RPMI7951 (cell line): ENCODE data around the gene SERGEF. TPM values are rescaled to one million over a fixed set of nuclear protein-coding genes. Genes with fewer than 3 reads are reported as not detected.

Experiments
- DNase-seq: peaks from one replicate; pipeline ENCODE4 v3.0.0-alpha.2; 2012; ENCODE audit warnings: low read depth
- total RNA-seq: library from RNA; depleted of rRNA; stranded (reverse); fragments of >200 nt; shearing (Covaris generic); gene quantifications from 2 replicates; pipeline ENCODE4 v1.2.3, GENCODE V29; 2014

SERGEF gene
- total RNA-seq, 1 experiment from 2014 or later, result 15.6 TPM

DNA sequence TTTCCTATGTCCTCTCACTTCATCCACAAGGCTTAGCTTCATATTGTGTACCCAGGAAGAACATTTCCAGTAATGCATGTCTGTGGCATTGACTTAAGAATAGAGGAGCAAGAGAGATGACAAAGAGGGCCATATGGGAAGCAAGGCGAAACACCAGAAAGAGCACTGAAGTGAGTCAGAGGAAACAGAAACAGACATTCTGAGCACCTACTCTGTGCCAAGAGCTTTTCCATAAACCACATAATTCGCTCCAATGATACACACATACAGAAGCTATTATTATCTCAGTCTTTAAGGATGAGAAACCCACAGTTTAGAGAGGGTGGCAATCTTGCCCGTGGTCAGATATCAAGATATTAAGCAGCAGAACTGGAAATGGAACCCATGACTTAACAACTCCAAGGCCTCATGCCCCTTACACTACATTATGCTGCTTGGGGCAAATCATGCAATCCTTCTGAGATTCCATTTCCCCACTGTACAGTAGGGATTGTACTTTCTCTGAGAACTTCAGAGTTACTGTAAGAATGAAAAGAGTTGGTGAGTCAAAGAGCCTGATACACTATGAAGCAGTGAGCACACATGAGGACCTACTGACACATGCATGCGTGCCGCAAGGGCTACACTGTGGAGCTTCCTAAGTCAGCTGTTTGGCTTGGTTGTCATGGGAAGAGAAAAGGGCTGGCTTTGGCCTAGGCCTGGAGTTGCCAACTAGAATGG lies 151.7 kb downstream of the SERGEF start:
- DNase-seq, result peak; percentile 75

DNA sequence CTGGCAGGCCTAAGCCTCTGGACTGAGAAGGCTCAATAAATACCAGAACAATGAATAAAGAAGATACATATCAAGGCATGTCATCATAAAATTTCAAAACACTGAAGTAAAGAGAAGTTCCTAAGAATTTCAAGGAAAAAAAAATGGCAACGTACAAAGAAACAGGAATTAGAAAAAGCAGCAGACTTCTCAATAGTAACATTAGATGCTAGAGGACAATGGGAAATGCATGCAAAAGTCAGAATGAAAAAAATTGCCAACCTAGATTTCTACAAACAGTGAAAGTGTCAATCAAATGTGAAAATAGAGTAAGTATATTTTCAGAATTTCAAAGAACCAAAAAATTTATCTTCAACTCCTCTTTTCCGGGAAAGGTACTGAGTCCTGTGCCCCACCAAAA lies 153.3 kb downstream of the SERGEF start:
- DNase-seq, result no peak

DNA sequence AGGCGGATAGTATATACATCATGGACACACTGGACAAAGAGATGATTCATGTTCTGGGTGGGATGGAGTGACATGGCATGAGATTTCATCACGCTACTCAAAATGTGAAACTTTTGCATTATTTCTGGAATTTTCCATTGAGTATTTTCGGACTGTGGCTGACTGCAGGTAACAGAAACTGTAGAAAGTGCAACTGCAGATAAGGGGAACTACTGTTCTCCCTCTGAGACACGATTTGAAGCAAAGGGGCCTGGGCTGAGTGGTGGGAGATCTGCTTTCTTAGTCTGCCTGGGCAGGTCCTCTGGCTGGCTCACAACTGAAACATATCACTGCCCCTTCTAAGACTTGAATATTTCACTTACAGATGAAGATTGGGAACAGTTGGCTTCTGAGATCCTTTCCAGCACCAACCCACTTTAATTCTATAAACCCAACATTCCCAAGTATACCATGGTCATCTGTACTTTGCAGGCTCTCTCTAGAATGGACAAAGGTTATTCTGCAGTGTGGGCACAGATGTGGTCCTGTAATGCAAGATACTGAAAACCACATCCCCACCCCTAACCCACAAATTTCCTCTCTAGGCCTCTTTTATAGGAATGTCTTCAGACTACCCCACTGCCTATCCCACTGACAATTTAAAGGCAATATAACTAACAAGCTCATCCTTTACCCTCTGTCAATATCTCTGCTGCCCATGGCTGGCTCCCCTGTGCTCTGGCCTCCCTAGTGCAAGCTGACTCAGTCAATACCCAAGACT lies 157.1 kb downstream of the SERGEF start:
- DNase-seq, result peak; percentile 52

DNA sequence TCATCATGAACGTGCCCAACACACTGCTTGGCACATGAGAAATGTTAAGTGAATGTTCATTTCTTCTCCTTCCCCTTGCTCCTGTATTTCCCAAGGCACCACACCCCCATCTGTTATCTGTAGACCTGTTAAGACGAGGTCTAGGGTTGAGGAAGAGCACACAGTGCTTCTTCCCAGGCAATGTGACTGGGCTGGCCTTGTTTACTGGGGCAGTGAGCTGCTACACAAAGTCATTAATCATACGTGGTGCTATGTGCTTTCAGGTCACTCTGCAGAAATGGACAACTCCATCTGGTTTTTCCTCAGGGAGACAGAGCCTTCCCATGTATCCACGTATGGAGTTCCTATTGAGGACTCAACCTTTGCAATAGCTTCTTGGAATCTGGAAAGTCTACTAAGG lies 159.6 kb downstream of the SERGEF start:
- no peak for DNase-seq

DNA sequence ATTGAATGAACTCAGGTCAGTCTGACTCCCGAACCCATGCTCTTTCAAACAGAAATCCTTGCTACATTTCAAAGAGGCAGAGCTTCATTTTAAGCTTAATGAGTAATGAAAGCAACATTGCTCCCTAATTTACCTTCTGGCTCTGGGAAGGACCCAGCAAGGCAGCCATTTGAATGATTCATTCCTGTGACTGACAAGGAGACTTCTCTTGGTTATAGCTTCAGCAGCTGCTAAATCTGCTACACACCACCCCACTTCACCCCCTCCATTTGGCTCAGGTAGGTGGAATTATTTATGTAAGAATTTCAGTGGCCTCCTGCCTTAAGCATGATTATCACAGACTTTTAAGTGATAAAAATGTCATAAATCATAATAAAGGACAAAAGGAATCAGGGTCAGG lies 160.6 kb downstream of the SERGEF start:
- no peak for DNase-seq

DNA sequence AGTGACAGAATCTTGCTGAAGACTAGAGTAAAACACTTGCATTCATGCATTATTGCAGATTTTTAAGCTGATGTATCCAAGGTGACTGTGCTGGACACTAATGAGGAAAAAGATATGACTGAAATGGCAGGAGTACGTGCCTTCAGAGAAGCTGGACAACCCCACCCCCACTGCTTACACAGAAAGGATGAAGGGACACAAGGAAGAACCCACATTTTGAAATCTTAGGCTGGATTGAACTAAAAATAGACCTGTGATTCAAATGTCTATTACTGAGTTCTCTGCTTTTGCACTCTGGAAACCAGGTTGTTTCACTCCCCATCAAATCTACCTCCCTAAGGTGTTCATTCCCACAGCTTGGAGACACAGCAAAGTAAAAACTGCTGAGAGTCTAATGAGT lies 161.2 kb downstream of the SERGEF start:
- no peak for DNase-seq

DNA sequence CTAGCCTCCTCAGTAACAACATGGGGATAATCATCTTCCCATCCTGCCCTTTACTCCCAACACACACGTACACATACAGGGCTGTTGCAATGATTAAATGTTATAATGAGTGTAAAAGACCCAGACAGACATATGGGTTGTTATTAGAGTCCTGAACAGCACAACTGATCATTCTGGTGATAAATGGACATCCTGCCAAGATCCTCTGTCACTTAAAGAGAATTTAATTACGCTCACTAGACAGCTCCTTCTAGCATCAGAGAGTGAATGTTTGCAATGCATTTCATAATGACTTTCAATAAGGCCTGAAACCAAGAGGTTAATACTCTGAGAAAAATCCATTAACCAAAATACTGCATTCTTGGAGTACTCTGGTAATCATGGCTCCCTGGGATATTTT lies 162.5 kb downstream of the SERGEF start:
- no peak for DNase-seq

DNA sequence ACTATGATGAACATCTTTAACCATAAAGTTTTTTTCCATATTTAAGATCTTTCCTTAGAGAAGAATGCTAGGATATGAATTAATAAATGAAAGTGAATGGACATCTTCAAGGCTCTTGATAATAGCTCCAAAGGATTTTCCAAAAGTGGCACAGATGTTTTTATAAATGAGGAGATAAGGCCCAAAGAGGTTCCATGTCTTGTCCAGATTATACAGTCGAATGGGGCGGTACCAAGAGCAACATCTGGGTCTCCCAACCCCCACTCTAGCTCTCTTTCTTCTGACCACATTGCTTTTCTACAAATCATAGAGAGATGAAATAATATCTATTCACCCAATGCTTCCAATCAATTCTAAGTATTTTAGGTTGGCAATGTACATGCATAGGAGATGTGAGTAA lies 164.1 kb downstream of the SERGEF start:
- no peak for DNase-seq

DNA sequence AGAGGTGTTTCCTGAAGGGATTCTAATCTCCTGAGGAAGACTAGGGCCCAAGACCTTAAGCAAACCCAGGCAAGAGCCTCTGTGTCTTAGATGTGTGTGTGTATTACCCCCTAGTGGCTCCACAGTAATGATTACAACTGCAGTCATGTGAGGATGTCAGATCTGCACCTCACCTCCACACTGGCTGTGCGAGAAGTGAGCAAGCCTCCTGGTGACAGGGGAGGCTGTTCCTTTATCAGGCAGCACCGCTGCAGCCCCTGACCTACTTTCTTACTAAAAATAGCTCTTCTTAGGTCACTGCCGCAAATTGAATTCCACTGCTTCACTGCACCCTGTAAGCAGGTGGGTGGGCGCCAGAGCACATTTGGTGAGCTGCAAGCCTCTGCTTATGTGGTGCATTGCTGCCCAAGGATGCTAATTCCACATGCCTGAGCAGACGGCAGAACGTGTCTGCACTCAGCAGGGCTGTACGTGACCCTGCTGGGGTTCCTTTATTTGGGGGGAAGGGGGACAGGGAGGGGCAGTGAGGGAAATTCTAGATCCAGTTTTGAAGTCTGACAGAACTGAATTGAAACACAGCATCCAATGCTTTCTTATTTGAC lies 165.9 kb downstream of the SERGEF start:
- DNase-seq, result no peak

DNA sequence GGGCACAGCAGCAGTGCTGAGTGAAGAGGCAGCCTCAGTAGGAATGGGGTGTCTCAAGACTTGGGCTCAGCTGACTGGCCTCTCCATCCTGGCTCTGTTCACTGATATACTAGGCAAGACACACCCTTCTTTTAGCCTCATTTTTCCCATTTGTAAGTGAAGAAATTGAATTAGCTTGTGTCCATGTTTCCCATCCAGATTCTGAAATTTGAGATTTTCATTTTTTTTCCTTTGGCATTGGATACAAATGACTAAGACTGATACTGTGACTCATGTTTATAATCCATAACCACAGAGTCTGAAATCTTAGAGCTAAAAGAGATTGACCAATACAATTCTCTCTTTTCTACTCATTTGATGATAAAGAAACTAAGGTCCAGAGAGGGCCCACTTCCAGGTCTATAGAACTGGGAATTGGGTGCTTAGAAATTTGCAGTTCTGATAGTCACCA lies 167.4 kb downstream of the SERGEF start:
- peak; percentile 55 for DNase-seq

DNA sequence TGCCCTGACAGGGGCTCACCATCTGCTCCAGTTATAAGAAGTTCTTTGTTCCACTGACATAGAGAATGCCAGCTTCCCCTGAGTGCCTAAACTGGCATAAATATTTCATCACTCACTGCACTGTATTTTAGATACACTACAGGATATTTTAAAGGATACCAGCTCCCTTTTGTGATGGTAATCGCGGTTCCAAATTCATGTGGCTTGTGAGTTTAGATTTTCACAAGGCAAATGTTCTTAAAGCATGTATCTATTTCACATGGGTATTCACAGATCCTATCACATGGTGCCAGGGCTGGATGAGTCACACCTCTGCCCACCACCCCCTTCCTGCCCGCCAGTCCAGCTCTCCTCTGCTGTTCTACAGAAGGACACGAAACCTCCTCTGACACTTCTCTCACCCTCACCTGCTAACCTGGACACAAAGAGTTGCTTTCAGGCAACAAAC lies 172.7 kb downstream of the SERGEF start:
- peak; percentile 42 for DNase-seq

DNA sequence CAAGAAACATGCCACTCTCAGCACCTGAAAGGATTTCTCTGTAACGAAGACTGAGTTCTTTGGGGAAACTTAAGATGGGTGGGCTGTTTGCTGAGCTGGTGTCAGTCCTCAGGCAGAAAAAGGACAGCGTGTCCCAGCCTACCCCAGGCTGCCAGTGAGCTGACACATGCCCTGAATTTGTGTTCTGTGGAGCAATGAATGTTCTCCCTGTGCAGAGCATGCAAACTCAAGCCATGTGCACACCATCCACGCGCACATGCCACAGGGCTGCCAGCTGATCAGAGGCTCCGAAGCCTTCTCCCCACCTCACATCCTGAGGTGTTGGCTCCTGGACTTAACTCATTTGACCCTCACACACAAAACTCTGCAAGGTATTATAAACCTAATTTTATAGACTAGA lies 173.4 kb downstream of the SERGEF start:
- no peak for DNase-seq

DNA sequence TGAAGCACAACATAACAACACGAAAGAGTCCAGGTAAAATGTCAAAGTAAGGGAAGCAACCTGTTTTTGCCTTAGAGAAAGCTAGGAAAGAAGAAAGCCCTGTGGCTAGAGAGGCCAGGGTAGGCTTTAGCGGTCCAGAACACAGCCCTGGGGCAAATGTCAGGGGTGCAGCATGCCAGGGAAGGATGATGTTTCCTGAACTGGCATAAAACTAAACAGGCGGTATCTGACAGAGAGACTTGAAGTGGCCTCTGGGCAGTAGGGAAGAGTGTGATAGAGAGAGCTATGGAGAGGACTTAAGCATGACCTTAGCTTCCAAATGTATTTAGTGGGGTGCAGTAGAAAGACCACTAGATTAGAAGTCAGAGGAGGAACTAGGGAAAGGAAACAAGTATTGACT lies 174.7 kb downstream of the SERGEF start:
- no peak for DNase-seq

DNA sequence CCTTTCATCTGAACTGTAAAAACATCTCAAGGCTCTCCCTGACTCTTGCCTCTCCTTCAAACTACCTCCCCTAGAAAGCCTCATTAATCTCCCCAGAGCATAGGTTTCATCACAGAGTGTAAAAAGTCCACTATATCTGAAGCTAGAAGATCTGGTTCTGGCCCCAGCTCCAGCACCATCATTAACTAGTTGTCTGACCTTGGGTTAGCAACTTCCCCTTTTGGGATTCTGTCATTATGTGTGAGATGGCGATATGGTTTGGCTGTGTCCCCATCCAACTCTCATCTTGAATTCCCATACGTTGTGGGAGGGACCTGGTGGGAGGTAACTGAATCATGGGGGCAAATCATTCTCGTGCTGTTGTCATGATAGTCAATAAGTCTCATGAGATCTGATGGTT lies 181.0 kb downstream of the SERGEF start:
- DNase-seq, result no peak

DNA sequence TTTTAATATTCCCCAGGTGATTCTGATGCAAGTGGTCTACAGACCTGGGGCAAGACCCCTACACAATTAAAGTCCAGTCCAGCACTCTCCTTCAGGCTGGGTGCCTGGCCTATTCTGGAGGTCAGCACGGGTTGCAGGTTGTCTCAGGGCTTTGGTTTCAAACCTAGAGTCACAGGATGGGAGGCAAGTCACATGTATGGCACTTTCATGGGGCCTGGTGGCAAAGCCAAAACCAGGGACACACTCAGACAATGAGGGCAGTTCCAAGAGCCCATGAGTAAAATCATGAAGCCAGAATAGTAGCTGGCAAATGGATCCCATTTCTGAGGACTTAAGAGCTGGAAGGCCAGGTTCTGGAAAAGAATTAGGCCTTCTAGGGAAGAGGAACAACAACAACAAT lies 181.6 kb downstream of the SERGEF start:
- DNase-seq, result no peak

DNA sequence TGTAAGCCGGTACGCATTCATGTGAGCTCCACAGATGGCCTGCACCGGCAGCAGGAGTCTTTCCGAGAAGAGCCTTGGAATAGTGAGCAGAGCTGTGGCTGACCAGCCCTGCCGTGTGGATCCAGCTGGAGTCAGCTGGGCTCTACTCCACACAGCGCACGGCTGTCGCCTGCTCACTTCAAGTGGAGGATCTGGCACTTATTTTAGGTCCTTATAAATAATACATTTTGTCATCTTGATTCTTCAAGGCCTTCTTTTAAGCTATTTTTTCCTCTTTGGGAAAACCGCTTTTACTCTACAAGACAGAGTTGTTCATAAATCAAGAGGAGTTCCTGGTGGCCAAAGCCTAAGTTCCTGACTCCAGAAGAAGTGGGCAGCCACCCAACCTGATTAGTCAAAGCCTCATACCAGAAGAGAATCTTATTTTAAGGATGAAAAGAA lies 184.5 kb downstream of the SERGEF start:
- no peak for DNase-seq

DNA sequence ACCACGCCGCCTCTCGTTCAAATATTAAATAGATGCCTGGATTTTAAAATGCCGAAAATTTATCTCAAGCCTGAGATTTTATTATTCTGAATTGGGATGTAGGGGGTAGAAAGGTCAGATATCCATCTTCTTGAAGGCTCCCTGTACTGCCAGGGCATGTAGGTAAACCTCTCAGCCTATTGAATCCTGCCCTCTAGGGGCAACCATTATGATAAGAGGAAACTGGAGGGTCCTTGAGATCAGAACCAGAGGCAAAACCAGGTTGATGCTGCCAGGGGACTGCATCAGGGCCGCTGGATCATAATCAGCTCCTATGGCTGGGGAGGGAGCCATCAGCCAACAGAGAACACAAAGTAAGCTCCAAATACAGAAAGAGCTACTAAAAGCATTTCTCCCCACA lies 185.8 kb downstream of the SERGEF start:
- DNase-seq, result no peak

DNA sequence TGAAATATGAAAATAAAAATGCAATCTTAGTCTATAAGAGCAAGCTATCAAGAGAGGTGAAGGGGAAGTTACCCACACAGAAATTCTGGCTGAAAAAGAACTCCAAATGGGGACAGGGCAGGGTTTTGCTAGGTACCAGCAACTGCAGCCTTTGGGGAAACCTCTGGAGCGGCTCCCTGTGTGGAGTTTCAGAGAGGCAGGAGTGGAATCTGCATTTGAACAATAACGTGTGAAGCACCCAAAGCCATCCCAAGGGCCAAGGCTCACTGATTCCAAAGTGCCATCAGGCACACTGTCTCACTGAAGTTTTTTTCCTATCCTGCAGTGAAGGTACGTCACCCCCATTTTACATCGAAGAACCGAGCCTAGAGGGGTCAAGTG lies 190.5 kb downstream of the SERGEF start:
- no peak for DNase-seq

DNA sequence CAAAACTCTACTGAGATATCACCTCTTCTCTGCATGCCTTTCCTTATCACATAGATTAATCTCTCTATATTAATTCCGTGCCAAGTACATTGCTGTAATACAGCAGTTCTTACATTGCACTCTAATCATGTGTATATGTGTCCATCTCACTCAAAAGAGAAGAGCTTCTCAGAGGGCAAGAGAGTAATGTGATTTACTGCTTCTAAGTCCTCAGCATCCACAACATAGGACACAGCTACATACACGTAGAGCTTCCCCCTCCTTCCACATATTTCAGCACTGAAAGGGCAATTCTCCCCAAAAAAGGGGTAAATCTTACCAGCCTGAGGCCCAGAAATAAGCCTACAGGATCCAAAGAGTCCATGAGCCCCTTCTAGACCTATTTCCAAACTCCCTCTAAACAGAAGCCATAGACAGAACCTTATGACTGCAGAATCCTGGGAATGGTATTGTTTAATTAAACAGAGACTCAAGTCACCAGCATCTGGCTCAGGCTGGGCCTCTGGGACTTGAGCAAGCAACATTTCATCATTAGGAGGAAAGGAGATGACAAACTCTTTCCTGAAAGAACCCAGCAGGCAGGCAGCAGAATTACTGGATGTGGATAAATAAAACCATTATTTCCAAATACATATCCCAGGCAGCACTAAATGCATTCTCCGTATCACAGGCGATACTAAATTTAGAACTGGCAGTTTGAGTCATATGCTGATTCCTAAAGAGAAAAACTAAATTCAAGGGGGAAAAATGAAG lies 191.0 kb downstream of the SERGEF start:
- peak; percentile 24 for DNase-seq

DNA sequence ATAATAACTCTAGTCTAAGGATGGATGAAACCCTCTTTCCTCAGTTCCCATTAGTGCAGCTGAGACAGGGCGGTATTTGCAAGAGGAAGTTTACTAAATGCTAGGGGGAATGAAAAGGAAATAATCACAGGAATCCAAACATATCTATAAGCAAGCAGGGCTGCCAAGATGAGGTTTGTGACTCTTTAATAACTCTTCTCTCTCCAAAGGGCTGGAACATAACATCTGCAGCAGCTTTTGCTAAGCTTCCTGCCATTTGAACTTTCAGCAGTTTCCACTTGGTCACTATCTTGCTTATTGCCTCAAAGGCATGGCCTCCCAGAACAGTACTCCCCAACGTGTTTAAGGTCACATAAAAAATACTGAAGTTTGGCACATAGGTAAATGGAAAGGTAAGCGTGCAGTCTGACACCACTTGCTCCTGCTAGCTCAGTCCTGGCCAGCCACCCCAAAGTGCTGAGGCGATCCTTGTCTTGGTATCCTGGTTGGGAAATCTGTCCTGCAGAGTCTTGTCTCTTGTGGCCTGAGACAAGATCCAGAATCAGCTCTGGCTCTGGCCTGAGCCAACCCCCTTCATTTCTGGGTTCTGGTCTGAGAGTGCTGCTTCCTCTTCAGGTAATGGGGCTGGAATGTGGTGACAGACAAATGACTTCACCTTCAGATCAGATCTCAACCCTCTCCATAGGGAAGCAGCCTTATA lies 196.5 kb downstream of the SERGEF start:
- no peak for DNase-seq

DNA sequence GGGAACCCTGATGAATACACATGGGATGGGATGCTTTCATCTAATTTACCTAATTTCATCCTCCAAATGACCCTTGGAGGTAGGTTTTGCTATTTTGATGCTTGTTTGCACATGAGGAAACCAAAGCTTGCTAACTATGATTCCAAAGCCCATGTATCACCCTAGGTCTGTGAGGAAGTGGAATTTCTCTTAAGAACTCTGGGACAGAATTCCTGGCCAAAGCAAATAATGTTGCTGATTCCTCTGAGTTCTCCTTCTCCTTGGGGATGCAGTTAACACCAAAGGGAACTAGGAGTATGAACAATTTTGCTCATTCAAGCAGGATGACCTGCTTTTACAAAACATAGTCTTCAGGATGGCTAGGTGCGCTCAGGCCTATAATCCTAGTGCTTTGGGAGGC lies 198.3 kb downstream of the SERGEF start:
- no peak for DNase-seq
